AG10803 (cell line): ENCODE results near the gene XXYLT1.
A peak's percentile ranks its signal among the peaks of the same experiment; 100 is the strongest.

Experiments used
- DNase-seq: peaks from one replicate; pipeline ENCODE4 v3.0.0; 2010; ENCODE audit warnings: low read depth
- H3K4me3 ChIP-seq: 2 replicates; pipeline ENCODE4 v1.5.1; 2011; ENCODE audit warnings: mild to moderate bottlenecking, low read length, control low read depth
- TF ChIP-seq, protein P1 (sequence below): conservative IDR thresholded peaks from 2 replicates; pipeline ENCODE4 v1.5.1; 2011; ENCODE audit warnings: mild to moderate bottlenecking, low read length, control low read depth, inconsistent platforms

XXYLT1 gene

DNA sequence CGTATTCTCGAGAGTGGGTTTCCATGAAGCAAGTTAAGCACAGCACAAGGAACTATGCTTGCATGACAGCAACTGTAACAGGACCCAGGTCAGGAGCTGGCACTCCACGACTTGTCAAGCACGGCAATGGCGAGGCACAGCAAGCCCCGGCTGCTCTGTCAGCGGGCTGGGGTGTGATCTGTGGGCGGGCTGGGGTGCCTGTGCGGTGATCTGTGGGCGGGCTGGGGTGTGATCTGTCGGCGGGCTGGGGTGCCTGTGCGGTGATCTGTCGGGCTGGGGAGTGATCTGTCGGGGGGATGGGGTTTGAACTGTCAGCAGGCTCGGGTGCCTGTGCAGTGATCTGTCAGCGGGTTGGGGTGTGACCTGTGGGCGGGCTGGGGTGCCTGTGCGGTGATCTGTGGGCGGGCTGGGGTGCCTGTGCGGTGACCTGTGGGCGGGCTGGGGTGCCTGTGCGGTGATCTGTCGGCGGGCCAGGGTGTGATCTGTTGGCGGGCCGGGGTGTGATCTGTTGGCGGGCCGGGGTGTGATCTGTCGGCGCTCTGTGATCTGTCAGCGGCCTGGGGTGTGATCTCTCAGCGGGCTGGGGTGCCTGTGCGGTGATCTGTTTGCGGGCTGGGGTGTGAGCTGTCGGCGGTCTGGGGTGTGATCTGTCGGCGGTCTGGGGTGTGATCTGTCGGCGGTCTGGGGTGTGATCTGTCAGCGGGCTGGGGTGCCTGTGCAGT is 205.7 kb downstream of the XXYLT1 start:
- no peak overlapping the region for H3K4me3 ChIP-seq
- TF ChIP-seq, protein P1, sequence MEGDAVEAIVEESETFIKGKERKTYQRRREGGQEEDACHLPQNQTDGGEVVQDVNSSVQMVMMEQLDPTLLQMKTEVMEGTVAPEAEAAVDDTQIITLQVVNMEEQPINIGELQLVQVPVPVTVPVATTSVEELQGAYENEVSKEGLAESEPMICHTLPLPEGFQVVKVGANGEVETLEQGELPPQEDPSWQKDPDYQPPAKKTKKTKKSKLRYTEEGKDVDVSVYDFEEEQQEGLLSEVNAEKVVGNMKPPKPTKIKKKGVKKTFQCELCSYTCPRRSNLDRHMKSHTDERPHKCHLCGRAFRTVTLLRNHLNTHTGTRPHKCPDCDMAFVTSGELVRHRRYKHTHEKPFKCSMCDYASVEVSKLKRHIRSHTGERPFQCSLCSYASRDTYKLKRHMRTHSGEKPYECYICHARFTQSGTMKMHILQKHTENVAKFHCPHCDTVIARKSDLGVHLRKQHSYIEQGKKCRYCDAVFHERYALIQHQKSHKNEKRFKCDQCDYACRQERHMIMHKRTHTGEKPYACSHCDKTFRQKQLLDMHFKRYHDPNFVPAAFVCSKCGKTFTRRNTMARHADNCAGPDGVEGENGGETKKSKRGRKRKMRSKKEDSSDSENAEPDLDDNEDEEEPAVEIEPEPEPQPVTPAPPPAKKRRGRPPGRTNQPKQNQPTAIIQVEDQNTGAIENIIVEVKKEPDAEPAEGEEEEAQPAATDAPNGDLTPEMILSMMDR: no peak
- no peak for DNase-seq

DNA sequence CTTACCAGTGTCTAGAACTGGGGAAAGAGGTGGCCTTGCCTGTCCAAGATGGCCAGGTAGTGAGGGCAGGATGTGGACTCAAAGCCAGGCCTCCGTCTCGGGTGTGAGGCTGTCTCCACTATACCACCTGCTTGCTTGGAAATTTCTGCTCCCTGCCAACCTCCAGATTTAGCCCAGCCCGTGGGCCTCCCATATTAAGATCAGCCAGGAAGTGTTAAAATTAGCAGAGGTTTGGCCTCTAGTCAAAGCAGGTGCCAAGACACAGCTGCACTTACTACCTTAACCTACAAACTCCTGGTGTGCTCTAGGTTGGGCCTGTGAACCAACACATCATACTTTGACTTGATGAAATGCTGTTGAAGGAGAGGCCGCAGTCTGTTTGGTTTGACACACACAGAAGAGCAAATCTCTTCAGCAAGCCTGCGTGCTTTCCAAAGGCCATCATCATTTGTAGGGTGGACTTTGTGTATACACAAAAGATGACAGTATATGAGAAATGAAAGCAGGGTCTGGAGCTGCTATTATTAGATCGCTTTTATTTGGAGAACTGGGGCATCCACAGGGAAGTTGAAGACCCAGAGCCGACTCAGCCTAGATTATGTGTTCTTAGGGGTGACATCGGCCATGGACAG is 206.5 kb downstream of the XXYLT1 start:
- TF ChIP-seq, protein P1: no peak
- no peak for DNase-seq
- H3K4me3 ChIP-seq: no peak overlapping the region

DNA sequence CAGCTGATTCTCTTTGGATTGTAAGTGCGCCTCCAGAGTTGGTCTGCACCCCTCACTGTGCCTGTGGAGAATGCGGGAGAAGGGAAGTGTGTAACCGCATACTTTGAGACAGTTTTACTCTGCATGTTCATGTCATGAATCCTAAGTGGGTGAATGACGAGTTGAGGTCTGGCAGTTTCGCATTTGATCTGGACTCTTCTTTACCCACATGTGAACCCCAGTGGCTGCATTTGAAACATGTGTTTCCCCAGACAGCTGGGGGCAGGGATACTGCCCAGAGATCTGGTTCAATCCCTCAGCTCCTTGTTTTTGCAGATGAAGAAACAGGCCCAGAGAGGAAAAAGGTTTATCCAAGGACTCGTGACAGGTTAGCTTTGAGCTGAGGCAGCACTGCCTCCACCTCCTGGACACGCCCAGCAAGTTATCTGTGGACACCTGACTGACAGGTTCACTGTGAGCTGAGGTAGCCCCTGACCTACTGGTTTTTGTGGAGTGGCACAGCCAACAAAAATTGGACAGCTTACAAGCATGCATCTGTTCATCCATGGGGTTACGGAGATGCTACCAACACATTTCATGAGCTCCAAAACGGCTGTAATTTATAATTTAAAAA is 207.3 kb downstream of the XXYLT1 start:
- DNase-seq: peak; percentile 9
- TF ChIP-seq, protein P1: no peak
- H3K4me3 ChIP-seq: no peak overlapping the region

DNA sequence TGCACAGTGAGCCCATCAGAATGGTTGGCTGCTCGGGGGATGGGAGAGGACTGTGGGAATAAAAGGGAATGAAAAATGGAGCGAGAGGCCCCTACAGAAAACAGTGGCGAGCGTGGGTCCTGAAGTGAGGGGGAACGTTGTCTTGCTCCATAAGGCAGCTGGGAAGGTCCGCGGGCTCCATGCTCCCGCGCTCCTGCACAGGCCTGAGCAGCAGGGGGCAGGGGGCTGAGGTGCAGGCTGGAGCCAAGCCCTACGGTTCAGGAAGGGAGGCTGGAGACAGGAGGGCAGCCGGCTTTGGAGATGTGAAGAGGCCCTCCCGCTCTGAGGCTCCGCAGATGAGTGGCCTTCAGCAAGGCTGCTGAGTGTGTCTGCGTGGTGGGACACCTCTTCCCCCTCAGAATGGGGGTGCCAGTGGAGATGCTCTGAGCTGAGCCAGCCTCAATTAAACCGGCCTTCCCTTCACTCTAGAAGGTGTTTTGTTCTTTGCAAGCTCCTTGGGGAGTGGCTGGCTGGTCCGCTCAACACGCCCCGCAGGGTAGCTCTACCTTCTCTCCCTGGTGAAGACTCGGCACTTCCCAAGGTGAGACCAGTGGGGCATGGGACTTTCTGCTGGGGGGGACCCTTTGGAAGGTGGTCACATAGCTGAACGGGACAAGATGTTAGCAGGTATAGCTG is 208.0 kb downstream of the XXYLT1 start:
- no peak for DNase-seq
- TF ChIP-seq, protein P1: no peak
- H3K4me3 ChIP-seq: no peak overlapping the region

DNA sequence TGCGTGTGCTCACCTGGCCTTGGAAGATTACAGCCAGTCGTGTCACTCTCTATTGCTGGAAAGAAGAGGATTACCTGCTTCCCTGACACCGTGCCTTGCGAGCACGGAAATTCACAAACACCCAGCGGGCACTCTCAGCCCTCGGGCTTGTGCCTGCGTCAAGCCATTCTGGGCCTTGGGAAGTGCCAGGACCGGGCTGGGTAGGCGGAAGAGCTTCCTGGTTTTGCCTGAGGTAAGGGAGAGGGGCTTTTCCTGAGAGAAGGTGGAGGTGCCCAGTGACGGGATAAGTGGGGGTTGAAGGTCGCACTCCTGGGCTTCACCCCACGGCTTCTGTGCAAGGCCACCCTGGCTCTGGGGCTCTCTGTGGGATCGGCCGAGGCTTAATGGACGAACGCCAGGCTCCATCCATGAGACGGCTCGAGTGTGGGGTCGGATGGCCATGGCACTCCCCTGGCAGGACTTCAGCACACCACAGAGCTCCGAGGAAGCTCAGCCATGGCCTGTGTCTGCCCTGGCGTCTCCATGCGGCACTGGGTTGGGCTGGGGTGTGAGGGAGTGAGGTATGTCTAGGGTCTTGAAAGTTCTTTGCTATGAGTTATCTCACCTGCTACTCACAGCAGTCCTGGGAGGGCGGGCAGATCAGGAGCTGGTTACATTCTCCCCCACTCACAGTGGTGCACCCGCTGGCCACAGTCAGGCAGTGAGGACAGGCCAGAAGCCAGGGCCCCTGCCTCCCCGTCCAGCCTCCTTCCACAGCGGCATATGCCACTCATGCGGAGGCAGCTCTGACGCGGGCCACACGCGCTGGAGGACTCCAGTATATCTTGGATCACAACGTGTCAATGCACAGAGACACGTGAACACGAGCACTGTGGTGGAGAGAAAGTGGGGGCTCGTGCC is 209.0 kb downstream of the XXYLT1 start:
- no peak overlapping the region for H3K4me3 ChIP-seq
- TF ChIP-seq, protein P1: no peak
- DNase-seq: no peak

DNA sequence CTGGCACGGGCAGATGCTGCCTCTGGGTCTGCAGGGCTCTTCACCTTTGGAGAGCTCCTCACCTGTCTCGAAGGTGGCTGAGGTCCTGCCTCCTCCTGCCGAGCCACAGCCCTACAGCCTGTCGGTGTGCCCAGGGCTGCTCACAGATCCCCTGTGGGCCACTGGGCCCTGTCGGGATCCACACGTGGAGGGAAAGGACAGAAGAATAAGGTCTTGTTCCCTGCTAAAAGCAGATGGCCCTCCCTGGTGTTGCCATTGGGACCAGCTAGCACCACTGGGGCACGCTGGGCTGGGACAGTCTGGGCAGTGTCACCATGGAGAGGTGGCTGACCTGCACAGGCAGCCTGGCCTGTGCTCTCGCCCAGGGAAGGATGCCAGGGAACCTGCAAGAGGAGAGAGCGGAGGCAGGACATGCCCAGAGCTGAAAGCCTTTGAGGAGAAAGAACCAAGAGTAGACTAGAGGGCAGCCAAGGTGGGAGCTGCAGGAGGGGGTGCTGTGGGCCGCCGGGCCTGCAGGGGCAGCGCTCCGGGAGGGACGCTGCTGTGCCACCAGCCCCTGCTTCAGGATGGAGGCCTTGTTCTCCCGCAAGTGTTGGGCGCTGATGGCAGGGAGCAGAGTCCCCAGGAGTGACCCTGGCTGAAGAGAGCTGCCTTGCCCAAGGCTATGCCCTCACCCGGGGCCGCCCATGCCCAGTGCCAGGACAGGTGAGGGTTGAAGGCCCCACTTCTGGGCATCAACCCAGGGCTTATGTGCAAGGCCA is 210.2 kb downstream of the XXYLT1 start:
- no peak for DNase-seq
- TF ChIP-seq, protein P1: no peak

More for the DNA sequence above, 210.2 kb downstream of the XXYLT1 start:
- no peak overlapping the region for H3K4me3 ChIP-seq
